ENCODE measurements around the gene HERC3.
A peak's percentile ranks its signal among the peaks of the same experiment; 100 is the strongest.

HERC3 gene

GRCh38 chr4:88731381-88731780 is 139.1 kb downstream of the HERC3 start:
- no peak for TF ChIP-seq CTCF (conservative IDR thresholded peaks at IDR 0.05)

GRCh38 chr4:88732714-88733368 is 140.6 kb downstream of the HERC3 start:
- no peak for TF ChIP-seq CTCF (conservative IDR thresholded peaks at IDR 0.05)
- no peak overlapping the region for H3K27ac ChIP-seq

More at GRCh38 chr4:88731381-88731780, 139.1 kb downstream of the HERC3 start:
- H3K27ac ChIP-seq: no peak overlapping the region

GRCh38 chr4:88734403-88734949 is 142.2 kb downstream of the HERC3 start:
- no peak for TF ChIP-seq CTCF (conservative IDR thresholded peaks at IDR 0.05)
- no peak overlapping the region for H3K27ac ChIP-seq

GRCh38 chr4:88735564-88735963 is 143.3 kb downstream of the HERC3 start:
- no peak overlapping the region for H3K27ac ChIP-seq
- TF ChIP-seq CTCF (conservative IDR thresholded peaks at IDR 0.05): no peak

GRCh38 chr4:88736264-88736663 is 144.0 kb downstream of the HERC3 start:
- TF ChIP-seq CTCF (conservative IDR thresholded peaks at IDR 0.05): no peak
- no peak overlapping the region for H3K27ac ChIP-seq

GRCh38 chr4:88737307-88737941 is 145.1 kb downstream of the HERC3 start:
- H3K27ac ChIP-seq: peak overlapping the region; percentile 42
- no peak for TF ChIP-seq CTCF (conservative IDR thresholded peaks at IDR 0.05)

- no peak for TF ChIP-seq CTCF (conservative IDR thresholded peaks at IDR 0.05)
- H3K27ac ChIP-seq: peak overlapping the region; percentile 42
These were observed 145.9 kb downstream of the HERC3 start for GRCh38 chr4:88738180-88738579.

Measured in VCaP (cell line).